ENCODE results near the gene PTPRQ. TPM values are rescaled to one million over a fixed set of nuclear protein-coding genes. Genes with fewer than 3 reads are reported as not detected.

PTPRQ gene
- total RNA-seq, 4 donors from 2014 or later, result 0.24 to 0.47 (median 0.30) TPM; not detected in 1

DNA sequence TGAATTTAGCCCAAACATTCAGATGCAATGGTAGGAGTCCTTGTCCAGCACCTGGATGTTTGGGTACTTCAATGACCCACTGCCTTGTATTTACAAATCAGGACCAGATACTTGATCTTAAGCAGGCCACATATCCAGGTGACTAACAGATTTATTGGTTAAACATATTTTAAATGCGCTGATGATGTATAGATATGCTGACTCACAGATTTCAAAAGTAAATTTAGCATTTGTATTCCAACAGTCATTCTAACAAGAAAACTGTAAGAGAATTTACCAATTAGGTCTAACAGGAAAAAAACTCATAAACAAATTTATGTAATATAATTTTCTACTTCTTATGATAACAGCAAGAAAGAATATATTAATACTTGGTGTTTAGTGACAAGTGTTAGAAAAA, 234.0 kb downstream of the PTPRQ start:
- Histone ChIP-seq H3K27me3 (no peaks in the 10 kb centered on the region), H3K4me1 (no peaks in the 10 kb centered on the region), H3K4me3 (no peak overlapping the region), H3K36me3 (no peaks in the 10 kb centered on the region), H3K9me3 (no peaks in the 10 kb centered on the region), H3K27ac (no peak overlapping the region)
- DNase-seq (ENCODE audit: low spot score in 2 of 2), result no peak
- TF ChIP-seq EP300 (IDR thresholded peaks at IDR 0.05), result no peak
- TF ChIP-seq POLR2A (IDR thresholded peaks at IDR 0.05), result no peak
- TF ChIP-seq, protein P1, sequence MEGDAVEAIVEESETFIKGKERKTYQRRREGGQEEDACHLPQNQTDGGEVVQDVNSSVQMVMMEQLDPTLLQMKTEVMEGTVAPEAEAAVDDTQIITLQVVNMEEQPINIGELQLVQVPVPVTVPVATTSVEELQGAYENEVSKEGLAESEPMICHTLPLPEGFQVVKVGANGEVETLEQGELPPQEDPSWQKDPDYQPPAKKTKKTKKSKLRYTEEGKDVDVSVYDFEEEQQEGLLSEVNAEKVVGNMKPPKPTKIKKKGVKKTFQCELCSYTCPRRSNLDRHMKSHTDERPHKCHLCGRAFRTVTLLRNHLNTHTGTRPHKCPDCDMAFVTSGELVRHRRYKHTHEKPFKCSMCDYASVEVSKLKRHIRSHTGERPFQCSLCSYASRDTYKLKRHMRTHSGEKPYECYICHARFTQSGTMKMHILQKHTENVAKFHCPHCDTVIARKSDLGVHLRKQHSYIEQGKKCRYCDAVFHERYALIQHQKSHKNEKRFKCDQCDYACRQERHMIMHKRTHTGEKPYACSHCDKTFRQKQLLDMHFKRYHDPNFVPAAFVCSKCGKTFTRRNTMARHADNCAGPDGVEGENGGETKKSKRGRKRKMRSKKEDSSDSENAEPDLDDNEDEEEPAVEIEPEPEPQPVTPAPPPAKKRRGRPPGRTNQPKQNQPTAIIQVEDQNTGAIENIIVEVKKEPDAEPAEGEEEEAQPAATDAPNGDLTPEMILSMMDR (IDR thresholded peaks at IDR 0.05), result no peak
- TF ChIP-seq POLR2AphosphoS5 (IDR thresholded peaks at IDR 0.05), result no peak
- WGBS, result 93% methylated on average over 1 of the region's 1 CpG

DNA sequence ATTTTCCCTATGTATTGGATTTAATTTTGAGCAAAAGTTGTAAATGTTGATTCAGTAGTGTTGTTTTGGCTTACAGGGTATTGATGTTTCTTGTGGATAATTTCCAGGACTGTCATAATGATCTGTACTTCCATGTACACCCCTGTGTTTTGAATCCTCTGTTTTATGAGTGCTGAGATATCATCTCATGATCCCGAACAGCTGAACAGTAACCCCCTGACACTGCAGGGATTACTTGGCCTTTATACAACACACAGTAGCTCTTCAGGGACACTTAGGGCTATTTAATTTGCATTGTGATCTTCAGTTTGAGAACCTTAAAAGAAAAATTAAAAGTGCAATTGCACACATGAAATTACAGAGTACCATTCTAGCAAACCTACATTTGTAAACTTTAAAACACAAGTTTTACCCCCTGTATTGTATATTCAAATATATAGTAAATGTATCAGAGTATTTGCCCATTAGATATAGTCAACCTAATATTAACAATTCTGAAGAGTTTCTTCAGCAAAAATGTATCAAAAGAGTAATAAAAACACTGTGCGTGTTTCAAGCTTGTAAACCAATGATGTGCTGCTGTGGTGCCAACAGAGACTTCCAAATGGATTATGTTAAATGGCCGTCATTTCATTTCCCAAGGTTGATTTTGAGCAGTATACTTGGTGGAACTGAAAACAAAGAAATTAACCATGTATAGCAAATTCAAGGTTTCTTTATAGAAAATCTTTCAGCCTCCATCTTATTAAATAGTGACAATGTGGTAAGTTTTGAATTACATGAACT, 235.5 kb downstream of the PTPRQ start:
- no peak for DNase-seq (ENCODE audit: low spot score in 2 of 2)
- Histone ChIP-seq H3K9me3 (no peaks in the 10 kb centered on the region), H3K36me3 (no peaks in the 10 kb centered on the region), H3K27ac (no peak overlapping the region), H3K4me1 (no peaks in the 10 kb centered on the region), H3K4me3 (no peak overlapping the region), H3K27me3 (no peaks in the 10 kb centered on the region)
- 83% methylated on average over 3 of the region's 3 CpGs for WGBS
- TF ChIP-seq, protein P1 (IDR thresholded peaks at IDR 0.05), result no peak

DNA sequence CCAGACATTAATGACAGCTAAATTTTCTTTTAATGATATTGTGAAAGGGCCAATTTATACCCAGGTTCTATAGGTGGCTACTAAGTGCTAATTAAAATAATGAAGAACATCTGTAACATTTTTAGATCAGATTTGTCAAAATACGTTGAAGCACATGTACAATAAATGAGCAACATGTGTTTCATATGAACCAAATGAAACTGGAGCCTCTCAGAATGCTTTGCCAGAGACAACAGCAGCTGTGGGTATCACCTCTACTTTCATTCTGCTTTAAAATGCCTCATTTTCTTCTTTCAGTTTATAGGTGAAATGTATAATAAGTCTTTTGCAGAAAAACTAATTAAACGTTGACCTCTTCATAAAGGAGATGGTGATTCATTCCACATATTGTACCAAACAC, 237.3 kb downstream of the PTPRQ start:
- TF ChIP-seq POLR2AphosphoS5 (IDR thresholded peaks at IDR 0.05) (no peak), EP300 (IDR thresholded peaks at IDR 0.05) (no peak), POLR2A (IDR thresholded peaks at IDR 0.05) (no peak)
- TF ChIP-seq, protein P1 (IDR thresholded peaks at IDR 0.05), result no peak
- Histone ChIP-seq H3K27ac (no peak overlapping the region), H3K4me3 (no peak overlapping the region), H3K27me3 (no peaks in the 10 kb centered on the region), H3K4me1 (no peaks in the 10 kb centered on the region), H3K36me3 (no peaks in the 10 kb centered on the region), H3K9me3 (no peaks in the 10 kb centered on the region)
- DNase-seq (ENCODE audit: low spot score in 2 of 2), result no peak
- WGBS, result 59% methylated on average over 2 of the region's 2 CpGs

DNA sequence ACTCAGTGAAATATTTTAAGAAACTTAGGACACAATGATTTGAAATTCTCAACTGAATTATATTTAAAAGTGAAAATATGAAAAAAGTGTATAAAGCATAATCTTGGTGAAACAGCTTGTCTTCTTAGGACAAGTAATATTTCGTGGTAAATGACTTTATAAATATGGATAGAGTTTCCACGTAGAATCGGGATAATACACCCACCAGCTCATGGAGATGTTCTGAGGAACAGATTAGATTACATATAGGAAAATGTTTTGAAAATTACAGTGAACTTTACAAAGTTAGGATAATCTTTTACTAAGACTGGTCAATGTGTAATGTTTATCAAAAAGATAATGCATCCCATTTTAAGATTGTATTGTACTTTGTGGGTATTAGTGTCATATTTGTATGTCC, 237.8 kb downstream of the PTPRQ start:
- no peak overlapping the region for H3K27ac ChIP-seq
- no peaks in the 10 kb centered on the region for H3K36me3 ChIP-seq
- no peak for TF ChIP-seq POLR2A (IDR thresholded peaks at IDR 0.05)
- no peak for TF ChIP-seq EP300 (IDR thresholded peaks at IDR 0.05)
- no peak for TF ChIP-seq POLR2AphosphoS5 (IDR thresholded peaks at IDR 0.05)
- TF ChIP-seq, protein P1 (IDR thresholded peaks at IDR 0.05), result no peak
- DNase-seq (ENCODE audit: low spot score in 2 of 2), result no peak
- H3K4me3 ChIP-seq, result no peak overlapping the region
- no peaks in the 10 kb centered on the region for H3K4me1 ChIP-seq
- no peaks in the 10 kb centered on the region for H3K9me3 ChIP-seq
- 80% methylated on average over 3 of the region's 3 CpGs for WGBS
- H3K27me3 ChIP-seq, result no peaks in the 10 kb centered on the region

DNA sequence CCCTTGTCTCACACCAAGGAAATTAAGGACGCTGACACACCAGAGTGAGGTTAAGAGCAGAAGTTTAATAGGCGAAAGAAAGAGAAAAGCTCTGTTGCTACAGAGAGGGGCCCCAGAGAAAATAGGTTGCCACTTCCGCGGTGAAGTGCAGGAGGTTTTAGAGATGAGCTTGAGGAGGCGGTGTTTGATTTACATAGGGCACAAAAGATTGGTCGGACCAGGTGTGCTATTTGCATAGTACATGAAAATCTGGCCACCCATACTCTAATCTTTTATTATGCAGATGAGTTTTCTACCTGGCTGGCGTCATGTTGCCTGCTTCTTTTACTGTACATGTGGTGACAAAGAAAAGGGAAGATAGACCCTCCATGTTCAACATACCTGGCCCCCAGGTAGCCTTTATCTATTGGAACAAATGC, 240.1 kb downstream of the PTPRQ start:
- Histone ChIP-seq H3K27ac (no peak overlapping the region), H3K4me3 (no peak overlapping the region), H3K4me1 (no peaks in the 10 kb centered on the region), H3K36me3 (no peaks in the 10 kb centered on the region), H3K27me3 (no peaks in the 10 kb centered on the region), H3K9me3 (no peaks in the 10 kb centered on the region)
- 43% methylated on average over 7 of the region's 7 CpGs for WGBS
- TF ChIP-seq, protein P1 (IDR thresholded peaks at IDR 0.05), result no peak
- TF ChIP-seq EP300 (IDR thresholded peaks at IDR 0.05) (no peak), POLR2AphosphoS5 (IDR thresholded peaks at IDR 0.05) (no peak), POLR2A (IDR thresholded peaks at IDR 0.05) (no peak)
- DNase-seq (ENCODE audit: low spot score in 2 of 2), result no peak

All from suprapubic skin (tissue), 4 donors.